ENCODE data around the gene CTNNA2.

Gene CTNNA2

DNA sequence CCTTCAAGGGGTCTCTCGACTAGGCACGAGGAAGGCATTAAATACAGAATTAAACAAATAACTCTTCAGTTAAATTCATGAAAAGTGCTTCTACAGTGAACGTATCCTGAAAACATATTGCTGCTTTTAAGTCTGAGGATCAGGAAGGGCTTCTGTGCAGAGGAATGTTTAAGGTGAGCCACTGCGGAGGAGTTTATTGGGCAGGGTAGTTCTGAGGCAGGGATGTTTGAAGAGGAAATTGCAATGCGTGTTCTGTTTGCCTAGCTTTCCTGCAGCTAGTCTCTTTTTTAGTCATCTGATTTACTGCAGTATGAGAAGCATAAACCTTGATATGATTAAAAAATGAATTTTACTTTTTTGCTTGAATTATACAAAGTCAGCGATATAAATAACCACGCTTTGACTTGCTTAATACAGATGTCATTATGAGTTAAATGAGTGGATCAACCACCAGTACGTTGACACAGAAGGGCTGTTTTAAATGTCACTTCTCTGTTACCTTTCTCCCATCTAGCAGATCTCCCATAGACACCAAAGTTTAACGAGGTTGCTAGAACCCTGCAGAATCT lies 98.7 kb downstream of the CTNNA2 start:
- in situ Hi-C loops (cut with MboI; ENCODE audit: low sequenced_read_pairs): no loop called here

DNA sequence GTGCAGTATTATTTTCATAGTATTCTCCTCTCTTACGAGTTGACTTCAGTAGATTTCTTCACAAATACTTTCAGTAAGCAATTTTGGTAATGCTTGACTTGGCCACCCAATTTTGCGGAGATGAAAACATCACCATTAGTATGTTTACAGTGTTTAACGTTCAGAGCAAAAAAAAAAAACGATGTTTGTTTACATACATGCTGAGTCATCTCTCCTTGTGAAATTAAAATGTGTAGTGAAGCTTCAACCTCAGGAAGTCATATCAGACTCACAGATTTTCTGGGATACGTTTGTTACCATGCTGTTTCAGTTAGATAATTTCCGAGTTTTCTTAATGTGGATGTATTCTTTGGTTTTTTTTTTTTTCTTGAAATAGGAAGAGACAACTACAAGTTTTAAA lies 100.1 kb downstream of the CTNNA2 start:
- in situ Hi-C loops (cut with MboI; ENCODE audit: low sequenced_read_pairs): no loop called here

- in situ Hi-C loops (cut with MboI; ENCODE audit: low sequenced_read_pairs): no loop called here
Measured at GRCh38 chr2:79619442-79619841, 106.6 kb downstream of the CTNNA2 start.

- in situ Hi-C loops (cut with MboI; ENCODE audit: low sequenced_read_pairs): no loop called here
Measured at GRCh38 chr2:79619976-79620375, 107.1 kb downstream of the CTNNA2 start.

DNA sequence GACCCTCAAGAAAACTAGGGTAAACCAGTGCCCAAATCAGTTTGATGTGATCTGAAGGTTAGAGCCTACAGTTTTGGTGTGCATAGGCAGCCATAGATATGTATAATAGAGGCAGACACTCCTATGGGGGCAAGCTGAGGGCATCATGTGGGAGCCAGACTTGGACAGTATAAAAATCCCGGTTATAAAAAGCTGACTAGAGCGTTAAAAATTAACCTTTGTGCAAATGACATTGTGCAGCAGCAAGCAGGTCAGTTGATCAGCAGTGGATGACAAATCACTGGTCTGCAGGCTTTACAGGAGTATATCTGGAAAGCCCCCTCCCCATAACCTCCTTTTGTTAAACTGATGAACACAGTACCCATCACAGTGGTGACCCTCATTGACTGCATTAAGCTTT lies 107.8 kb downstream of the CTNNA2 start:
- in situ Hi-C loops (cut with MboI; ENCODE audit: low sequenced_read_pairs): no loop called here

- in situ Hi-C loops (cut with MboI; ENCODE audit: low sequenced_read_pairs): no loop called here
Measured at GRCh38 chr2:79621252-79621651, 108.4 kb downstream of the CTNNA2 start.

GRCh38 chr2:79621755-79622154 lies 108.9 kb downstream of the CTNNA2 start:
- in situ Hi-C loops (cut with MboI; ENCODE audit: low sequenced_read_pairs): no loop called here

DNA sequence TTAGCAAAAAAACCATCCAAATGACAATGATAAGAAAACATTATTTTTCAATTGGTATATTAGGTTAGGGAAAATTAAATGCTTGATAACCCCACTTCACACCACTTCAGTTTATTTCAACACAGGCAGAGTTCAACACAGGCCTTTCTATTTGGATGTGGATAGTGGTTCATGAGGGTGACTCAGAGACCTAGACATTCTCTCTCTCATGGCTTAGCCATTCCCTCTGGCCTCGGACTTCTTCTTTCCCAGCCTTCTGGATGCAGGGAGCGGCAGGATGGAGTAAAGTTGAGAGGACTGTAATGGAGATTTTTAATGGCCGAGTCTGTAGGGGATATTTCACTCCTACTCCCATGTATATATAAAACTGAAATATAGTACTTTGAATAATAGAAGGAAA lies 109.7 kb downstream of the CTNNA2 start:
- in situ Hi-C loops (cut with MboI; ENCODE audit: low sequenced_read_pairs): no loop called here

DNA sequence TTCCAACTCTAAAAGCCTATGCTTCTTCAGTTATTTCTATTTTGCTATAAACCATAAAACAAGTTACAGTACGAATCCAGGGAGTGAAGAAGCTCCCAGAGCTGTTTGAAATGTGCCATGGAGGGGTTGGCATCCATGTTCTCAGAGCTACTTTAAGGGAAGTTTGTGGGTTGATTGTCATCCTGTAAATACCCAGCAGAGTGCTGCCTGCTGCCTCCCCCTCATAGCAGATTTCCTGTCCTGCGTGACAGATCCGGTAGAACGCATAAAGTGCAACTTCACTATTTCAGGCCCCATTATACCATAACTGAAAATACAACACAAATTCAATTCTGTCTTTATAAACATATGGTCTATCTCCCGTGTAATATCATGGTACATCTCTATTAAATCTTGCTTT lies 114.4 kb downstream of the CTNNA2 start:
- in situ Hi-C loops (cut with MboI; ENCODE audit: low sequenced_read_pairs): no loop called here

DNA sequence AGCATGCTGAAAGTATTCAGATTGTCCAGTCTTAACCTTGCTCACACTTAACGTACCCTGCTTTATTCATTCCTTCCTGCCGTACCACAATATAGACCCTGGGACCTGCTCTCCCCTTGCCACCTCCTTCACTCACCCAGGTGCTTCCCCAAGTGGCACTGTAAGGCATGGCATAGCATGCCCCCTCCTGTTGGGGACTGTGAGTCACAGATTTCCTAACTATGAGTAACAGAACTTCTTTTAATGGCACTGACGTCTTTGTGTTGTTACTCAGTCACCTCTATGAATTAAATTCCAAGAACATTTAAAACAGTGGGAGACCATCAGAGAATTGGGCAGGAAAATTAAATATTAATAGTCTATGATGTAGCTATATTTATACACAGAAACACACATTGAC lies 117.2 kb downstream of the CTNNA2 start:
- in situ Hi-C loops (cut with MboI; ENCODE audit: low sequenced_read_pairs): no loop called here

- in situ Hi-C loops (cut with MboI; ENCODE audit: low sequenced_read_pairs): no loop called here
Measured at GRCh38 chr2:79630972-79631557, 118.2 kb downstream of the CTNNA2 start.

GRCh38 chr2:79638410-79638809 lies 125.6 kb downstream of the CTNNA2 start:
- in situ Hi-C loops (cut with MboI; ENCODE audit: low sequenced_read_pairs): no loop called here

- in situ Hi-C loops (cut with MboI; ENCODE audit: low sequenced_read_pairs): no loop called here
Measured at GRCh38 chr2:79638954-79639353, 126.1 kb downstream of the CTNNA2 start.

DNA sequence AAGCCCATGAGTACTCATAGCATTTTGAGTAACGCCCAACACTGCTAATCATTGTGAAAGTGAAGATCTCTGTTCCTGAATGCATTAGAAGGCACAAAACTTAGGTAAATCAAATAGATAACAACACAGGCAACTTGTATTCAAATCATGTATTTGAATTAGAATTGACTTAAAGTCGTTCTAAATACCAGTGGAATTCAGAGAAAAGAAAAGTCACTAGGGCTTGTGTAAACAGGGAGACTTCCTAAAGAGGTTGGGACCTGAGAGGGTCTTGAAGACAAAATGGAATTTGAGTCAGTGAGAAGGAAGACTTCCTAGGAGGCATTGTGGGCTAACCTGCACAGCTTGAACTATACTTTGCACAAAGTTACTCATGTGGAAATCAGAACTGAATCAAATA lies 127.2 kb downstream of the CTNNA2 start:
- in situ Hi-C loops (cut with MboI; ENCODE audit: low sequenced_read_pairs): no loop called here

- in situ Hi-C loops (cut with MboI; ENCODE audit: low sequenced_read_pairs): no loop called here
Measured at GRCh38 chr2:79649531-79649930, 136.7 kb downstream of the CTNNA2 start.

DNA sequence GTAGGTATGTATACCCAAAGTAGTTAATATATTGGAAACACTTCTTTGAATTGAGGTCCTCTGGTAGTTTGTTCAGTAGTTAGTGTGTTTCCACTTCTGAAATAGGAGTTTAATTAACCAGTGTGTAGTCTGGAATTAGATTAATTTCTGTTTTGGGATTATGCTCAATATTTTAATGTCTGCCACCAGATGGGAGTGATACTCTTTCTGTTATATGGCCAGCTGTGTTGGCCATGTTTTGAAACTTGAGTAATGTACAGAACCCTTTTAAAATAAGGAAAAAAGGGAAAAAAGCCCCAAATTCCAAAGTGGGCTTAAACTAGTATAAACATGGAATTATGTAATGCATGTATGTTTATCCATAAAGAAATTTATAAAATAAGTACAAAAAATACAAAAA lies 147.7 kb downstream of the CTNNA2 start:
- in situ Hi-C loops (cut with MboI; ENCODE audit: low sequenced_read_pairs): no loop called here

GRCh38 chr2:79665091-79665490 lies 152.2 kb downstream of the CTNNA2 start:
- in situ Hi-C loops (cut with MboI; ENCODE audit: low sequenced_read_pairs): no loop called here

GRCh38 chr2:79666430-79666829 lies 153.6 kb downstream of the CTNNA2 start:
- in situ Hi-C loops (cut with MboI; ENCODE audit: low sequenced_read_pairs): no loop called here

GRCh38 chr2:79669714-79670113 lies 156.9 kb downstream of the CTNNA2 start:
- in situ Hi-C loops (cut with MboI; ENCODE audit: low sequenced_read_pairs): no loop called here

DNA sequence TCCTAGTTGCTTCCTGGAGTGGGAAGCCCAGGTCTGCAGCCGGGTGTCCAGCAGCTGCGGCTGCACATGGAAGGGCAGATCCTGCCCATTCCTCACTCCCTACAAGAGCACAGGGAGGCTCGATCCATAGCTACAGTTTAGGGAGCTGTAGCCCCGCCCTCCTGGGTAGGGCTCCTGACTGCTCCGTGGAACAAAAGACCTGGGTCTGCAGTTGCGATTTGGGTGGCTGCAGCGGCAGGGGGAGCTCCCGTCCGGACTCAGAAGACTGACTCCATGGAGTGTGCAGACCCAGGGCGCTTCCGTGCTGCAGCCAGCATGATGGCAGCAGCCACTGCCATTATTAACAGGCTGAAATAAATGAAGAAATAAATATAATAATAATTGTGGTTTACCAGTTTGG lies 157.3 kb downstream of the CTNNA2 start:
- in situ Hi-C loops (cut with MboI; ENCODE audit: low sequenced_read_pairs): no loop called here

DNA sequence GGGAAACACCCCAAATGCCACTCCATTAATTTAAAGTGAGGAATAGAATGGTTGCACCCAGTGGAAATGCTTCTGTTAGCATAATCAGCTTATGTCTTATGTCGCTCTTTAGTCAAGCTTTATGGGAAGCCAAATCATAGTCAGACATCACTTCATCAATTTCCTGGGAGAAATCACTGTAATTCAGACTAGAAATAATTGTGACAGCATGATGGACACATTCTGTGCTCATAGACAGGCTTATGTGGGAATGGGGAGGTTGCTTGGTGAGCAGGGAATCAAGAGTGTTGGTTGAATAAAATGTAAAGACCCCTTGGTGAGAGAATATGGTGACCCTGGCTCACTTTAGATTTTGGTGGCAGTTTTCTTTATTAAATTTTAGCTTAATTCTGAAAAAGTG lies 174.0 kb downstream of the CTNNA2 start:
- in situ Hi-C loops (cut with MboI; ENCODE audit: low sequenced_read_pairs): no loop called here

- in situ Hi-C loops (cut with MboI; ENCODE audit: low sequenced_read_pairs): no loop called here
Measured at GRCh38 chr2:79695248-79695647, 182.4 kb downstream of the CTNNA2 start.

DNA sequence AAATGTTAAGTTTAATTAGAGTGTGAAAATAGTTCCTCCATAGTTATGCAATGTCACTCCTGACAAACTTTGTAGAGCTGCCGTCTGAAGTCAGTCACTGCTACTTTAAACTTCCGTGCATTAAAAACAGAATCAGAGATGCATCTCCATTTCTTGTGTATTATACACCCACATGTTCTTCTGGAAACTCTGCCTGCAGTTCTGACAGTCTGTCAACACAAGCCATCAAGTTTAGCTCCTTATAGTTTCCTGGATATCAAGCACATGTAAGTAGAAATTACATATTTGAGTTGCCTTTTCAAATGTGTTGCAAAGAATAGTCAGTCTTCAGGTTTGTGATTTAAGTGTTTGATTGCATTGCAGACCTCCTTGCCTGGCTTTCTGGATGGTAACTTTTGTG lies 184.3 kb downstream of the CTNNA2 start:
- in situ Hi-C loops (cut with MboI; ENCODE audit: low sequenced_read_pairs): no loop called here

Measured in HL-60/S4 treated with retinoic acid at 250 ng/mL for 4 days and 3 days (cell line).